Measurements from ENCODE around the gene WIZ. TPM values are rescaled to one million over a fixed set of nuclear protein-coding genes. Genes with fewer than 3 reads are reported as not detected.

WIZ gene
- total and polyA plus RNA-seq, 10 of the 15 experiments (the other 5 are each of a cell fraction or from before 2014, with no cell fraction given) = 0.10 to 26.7 (median 2.7) TPM

DNA sequence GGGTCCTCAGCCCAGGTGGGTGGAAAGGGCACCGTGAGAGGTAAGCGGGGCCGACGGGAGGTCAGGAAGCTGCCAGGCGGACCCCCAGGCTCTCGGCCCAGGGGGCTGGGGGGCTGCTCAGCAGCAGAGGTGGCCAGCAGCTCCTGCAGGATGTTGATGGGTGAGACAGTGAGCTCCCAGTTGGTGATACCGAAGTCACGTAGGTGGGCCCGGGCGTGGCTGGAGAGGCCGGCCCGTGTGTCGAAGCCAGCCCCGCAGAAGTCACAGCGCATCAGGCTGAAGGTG is 13.0 kb downstream of the WIZ start:
- no peak overlapping the region for H3K27ac ChIP-seq (ENCODE audit: control insufficient read depth, insufficient read depth)
- ChIA-PET RAD21 (ENCODE audit: unreplicated experiment) (interaction anchor here (1.1 to 1.2 kb wide), 2 partner anchors 18 to 103 kb away, joined by 3 read pairs; partner anchors contain the start of gene AKAP8L), POLR2A (no interaction called here), SMC1A (ENCODE audit: uncharacterized antibody, unreplicated experiment) (interaction anchor here (2.2 kb wide), 1 partner anchor 17 kb away, joined by 5 read pairs; the partner anchor contains the start of gene AKAP8L), CTCF (interaction anchor here (1.4 kb wide), 1 partner anchor 17 kb away, joined by 4 read pairs; no protein-coding TSS in a partner anchor)
- no peak overlapping the region for H3K4me3 ChIP-seq
- in situ Hi-C loops (cut with MboI) = no loop called here
- peaks cover 9% of the 10 kb centered on the region for H3K79me2 ChIP-seq (ENCODE audit: control insufficient read depth, insufficient read depth, low read length)
- no peaks in the 10 kb centered on the region for H3K36me3 ChIP-seq (ENCODE audit: control insufficient read depth in 2 of 2, insufficient read depth in 2 of 2, low read length in 1 of 2)
- no peaks in the 10 kb centered on the region for H3K9me3 ChIP-seq (replicated peaks; ENCODE audit: control insufficient read depth, insufficient read depth, low read length)
- ATAC-seq (no peak), FAIRE-seq (no peak), DNase-seq (ENCODE audit: low read depth, low spot score) (no peak)
- H3K27me3 ChIP-seq (replicated peaks in 1 of 2; ENCODE audit: control insufficient read depth in 2 of 2, insufficient read depth in 2 of 2, low read length in 1 of 2) = no peaks in the 10 kb centered on the region
- H4K20me1 ChIP-seq (ENCODE audit: control insufficient read depth, insufficient read depth) = no peaks in the 10 kb centered on the region; the same call in 1 of the 2 replicates
- H3K9ac ChIP-seq (ENCODE audit: control insufficient read depth, insufficient read depth, low read length) = no peak overlapping the region
- intact Hi-C loops (cut with micrococcal nuclease; ENCODE audit: unreplicated experiment) = no loop called here
- no peak overlapping the region for H2AFZ ChIP-seq (ENCODE audit: control insufficient read depth, low read depth, low read length)
- no peak for TF ChIP-seq ZNF274 (IDR thresholded peaks at IDR 0.05; ENCODE audit: insufficient read depth, insufficient read length)
- TF ChIP-seq SREBF2 (IDR thresholded peaks at IDR 0.05; ENCODE audit: low read length) = no peak
- 78% methylated on average over 15 of the region's 15 CpGs for WGBS (ENCODE audit: insufficient coverage, insufficient replicate concordance, low lambda C conversion rate, missing lambda C conversion rate)
- H3K4me2 ChIP-seq (ENCODE audit: control insufficient read depth, insufficient read depth) = no peak overlapping the region
- no TSS peak for BruUV-seq (replicated peaks)
- H3K4me1 ChIP-seq (ENCODE audit: control insufficient read depth, insufficient read depth, low read length) = no peaks in the 10 kb centered on the region; the same call in 1 of the 2 replicates

DNA sequence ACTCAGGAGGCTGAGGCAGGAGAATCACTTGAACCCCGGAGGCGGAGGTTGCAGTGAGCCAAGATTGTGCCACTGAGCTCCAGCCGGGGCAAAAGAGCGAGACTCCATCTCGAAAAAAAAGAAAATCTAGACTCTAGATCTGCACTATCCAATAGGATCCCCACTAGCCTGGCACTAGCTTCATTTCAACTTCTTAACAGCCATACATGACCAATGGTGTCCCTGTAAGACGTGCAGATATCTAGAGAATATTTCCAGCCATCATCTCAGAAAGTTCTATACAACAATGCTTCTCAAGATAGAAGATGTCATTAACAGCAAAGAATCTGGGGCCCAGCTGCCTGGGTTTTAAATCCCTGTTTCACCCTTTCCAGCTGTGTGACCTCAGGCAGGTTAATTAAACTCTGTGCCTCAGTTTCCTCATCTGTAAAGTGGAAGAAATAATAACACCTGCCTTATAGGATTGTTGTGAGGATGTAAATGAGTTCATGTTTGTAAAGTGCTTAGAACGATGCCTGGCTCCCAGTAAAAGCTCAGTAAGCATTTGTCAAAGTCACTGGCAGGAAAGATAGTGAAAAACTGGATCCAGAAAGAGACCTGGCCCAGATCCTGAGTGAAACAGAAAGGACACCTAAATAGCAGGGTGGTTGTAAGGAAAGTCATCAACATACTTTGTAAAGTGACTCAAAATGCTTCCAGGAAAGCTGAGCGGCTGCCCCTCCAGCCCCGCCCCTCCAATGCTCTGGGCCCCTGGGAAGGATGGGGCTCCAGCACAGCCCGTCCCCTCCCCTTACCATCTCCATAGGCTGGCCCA is 13.5 kb downstream of the WIZ start:
- no peak overlapping the region for H3K4me3 ChIP-seq
- DNase-seq (ENCODE audit: low read depth, low spot score) = no peak
- intact Hi-C loops (cut with micrococcal nuclease; ENCODE audit: unreplicated experiment) (no loop called here), in situ Hi-C loops (cut with MboI) (no loop called here)
- POLR2A ChIA-PET = no interaction called here
- WGBS (ENCODE audit: insufficient coverage, insufficient replicate concordance, low lambda C conversion rate, missing lambda C conversion rate) = 62% methylated on average over 10 of the region's 10 CpGs
- no peak for FAIRE-seq
- no peak overlapping the region for H3K4me2 ChIP-seq (ENCODE audit: control insufficient read depth, insufficient read depth)
- BruUV-seq (replicated peaks) = no TSS peak
- no peak for ATAC-seq
- H3K4me1 ChIP-seq (ENCODE audit: control insufficient read depth, insufficient read depth, low read length) = peaks cover 5% of the 10 kb centered on the region
- peaks cover 14% of the 10 kb centered on the region for H3K79me2 ChIP-seq (ENCODE audit: control insufficient read depth, insufficient read depth, low read length)
- RAD21 ChIA-PET (ENCODE audit: unreplicated experiment) = interaction anchor here (1.1 to 1.2 kb wide), 2 partner anchors 17 to 102 kb away, joined by 3 read pairs; partner anchors contain the start of gene AKAP8L
- no peaks in the 10 kb centered on the region for H3K9me3 ChIP-seq (replicated peaks; ENCODE audit: control insufficient read depth, insufficient read depth, low read length)
- H3K36me3 ChIP-seq (ENCODE audit: control insufficient read depth in 2 of 2, insufficient read depth in 2 of 2, low read length in 1 of 2) = no peaks in the 10 kb centered on the region
- SMC1A ChIA-PET (ENCODE audit: uncharacterized antibody, unreplicated experiment) = interaction anchor here (2.2 kb wide), 1 partner anchor 17 kb away, joined by 5 read pairs; the partner anchor contains the start of gene AKAP8L
- no peak overlapping the region for H3K27ac ChIP-seq (ENCODE audit: control insufficient read depth, insufficient read depth)
- H2AFZ ChIP-seq (ENCODE audit: control insufficient read depth, low read depth, low read length) = no peak overlapping the region
- H4K20me1 ChIP-seq (ENCODE audit: control insufficient read depth, insufficient read depth) = no peaks in the 10 kb centered on the region; the same call in 1 of the 2 replicates
- CTCF ChIA-PET = interaction anchor here (1.4 kb wide), 1 partner anchor 17 kb away, joined by 4 read pairs; no protein-coding TSS in a partner anchor
- H3K9ac ChIP-seq (ENCODE audit: control insufficient read depth, insufficient read depth, low read length) = no peak overlapping the region
- H3K27me3 ChIP-seq (replicated peaks in 1 of 2; ENCODE audit: control insufficient read depth in 2 of 2, insufficient read depth in 2 of 2, low read length in 1 of 2) = no peaks in the 10 kb centered on the region
- TF ChIP-seq TCF7 (IDR thresholded peaks at IDR 0.05; ENCODE audit: borderline replicate concordance) = no peak
- no peak for TF ChIP-seq YY1 (IDR thresholded peaks at IDR 0.05; ENCODE audit: low read depth, low read length)
- no peak for TF ChIP-seq TARDBP (IDR thresholded peaks at IDR 0.05; ENCODE audit: borderline replicate concordance)
- no peak for TF ChIP-seq TBL1XR1 (IDR thresholded peaks at IDR 0.05; ENCODE audit: low read depth, low read length)
- no peak for TF ChIP-seq SIX5 (IDR thresholded peaks at IDR 0.05; ENCODE audit: low read depth, low read length, severe bottlenecking)
- TF ChIP-seq, protein P1, sequence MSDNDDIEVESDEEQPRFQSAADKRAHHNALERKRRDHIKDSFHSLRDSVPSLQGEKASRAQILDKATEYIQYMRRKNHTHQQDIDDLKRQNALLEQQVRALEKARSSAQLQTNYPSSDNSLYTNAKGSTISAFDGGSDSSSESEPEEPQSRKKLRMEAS (IDR thresholded peaks at IDR 0.05; ENCODE audit: low read depth, low read length) = no peak
- TF ChIP-seq TCF3 (IDR thresholded peaks at IDR 0.05; ENCODE audit: borderline replicate concordance, insufficient read depth, low read depth, low read length) = no peak
- no peak for TF ChIP-seq POLR2AphosphoS5 (IDR thresholded peaks at IDR 0.05; ENCODE audit: low read length)
- no peak for TF ChIP-seq NR2C1 (IDR thresholded peaks at IDR 0.05)
- TF ChIP-seq, protein P2, sequence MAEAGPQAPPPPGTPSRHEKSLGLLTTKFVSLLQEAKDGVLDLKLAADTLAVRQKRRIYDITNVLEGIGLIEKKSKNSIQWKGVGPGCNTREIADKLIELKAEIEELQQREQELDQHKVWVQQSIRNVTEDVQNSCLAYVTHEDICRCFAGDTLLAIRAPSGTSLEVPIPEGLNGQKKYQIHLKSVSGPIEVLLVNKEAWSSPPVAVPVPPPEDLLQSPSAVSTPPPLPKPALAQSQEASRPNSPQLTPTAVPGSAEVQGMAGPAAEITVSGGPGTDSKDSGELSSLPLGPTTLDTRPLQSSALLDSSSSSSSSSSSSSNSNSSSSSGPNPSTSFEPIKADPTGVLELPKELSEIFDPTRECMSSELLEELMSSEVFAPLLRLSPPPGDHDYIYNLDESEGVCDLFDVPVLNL (IDR thresholded peaks at IDR 0.05; ENCODE audit: low read depth, low read length) = no peak
- TF ChIP-seq, protein P3, sequence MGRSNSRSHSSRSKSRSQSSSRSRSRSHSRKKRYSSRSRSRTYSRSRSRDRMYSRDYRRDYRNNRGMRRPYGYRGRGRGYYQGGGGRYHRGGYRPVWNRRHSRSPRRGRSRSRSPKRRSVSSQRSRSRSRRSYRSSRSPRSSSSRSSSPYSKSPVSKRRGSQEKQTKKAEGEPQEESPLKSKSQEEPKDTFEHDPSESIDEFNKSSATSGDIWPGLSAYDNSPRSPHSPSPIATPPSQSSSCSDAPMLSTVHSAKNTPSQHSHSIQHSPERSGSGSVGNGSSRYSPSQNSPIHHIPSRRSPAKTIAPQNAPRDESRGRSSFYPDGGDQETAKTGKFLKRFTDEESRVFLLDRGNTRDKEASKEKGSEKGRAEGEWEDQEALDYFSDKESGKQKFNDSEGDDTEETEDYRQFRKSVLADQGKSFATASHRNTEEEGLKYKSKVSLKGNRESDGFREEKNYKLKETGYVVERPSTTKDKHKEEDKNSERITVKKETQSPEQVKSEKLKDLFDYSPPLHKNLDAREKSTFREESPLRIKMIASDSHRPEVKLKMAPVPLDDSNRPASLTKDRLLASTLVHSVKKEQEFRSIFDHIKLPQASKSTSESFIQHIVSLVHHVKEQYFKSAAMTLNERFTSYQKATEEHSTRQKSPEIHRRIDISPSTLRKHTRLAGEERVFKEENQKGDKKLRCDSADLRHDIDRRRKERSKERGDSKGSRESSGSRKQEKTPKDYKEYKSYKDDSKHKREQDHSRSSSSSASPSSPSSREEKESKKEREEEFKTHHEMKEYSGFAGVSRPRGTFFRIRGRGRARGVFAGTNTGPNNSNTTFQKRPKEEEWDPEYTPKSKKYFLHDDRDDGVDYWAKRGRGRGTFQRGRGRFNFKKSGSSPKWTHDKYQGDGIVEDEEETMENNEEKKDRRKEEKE (IDR thresholded peaks at IDR 0.05) = no peak
